CD4-positive, alpha-beta T cell treated with Interleukin-4 for 4 hours (primary cell): ENCODE data around the gene LRRFIP1.
"Not testable (repeated sequence)": the region's sequence is repeated elsewhere in the genome, so short reads cannot be mapped to it uniquely, and the experiment has no call there.

ENCODE experiments used
- DNase-seq: peaks from one replicate; pipeline ENCODE4 v3.0.0-alpha.2; 2020

The LRRFIP1 gene

DNA sequence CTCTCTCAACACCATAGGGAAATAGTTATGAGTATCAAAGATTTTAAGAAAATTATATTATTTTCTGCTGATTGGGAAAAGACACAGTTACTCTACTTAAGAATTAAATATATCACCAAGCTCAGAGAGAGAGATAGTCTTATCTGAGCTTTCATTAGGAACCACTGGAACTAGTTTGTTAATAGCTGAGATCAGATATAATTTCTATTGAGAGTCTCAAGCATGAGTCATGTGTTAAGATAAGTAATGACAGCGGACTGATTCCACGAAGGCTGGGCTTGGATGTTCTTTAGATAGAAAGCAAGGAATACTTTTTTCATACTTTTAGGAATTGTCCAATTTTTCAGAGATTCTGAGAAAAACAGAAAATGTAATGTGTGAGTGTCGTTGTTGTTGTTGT lies 126.8 kb downstream of the LRRFIP1 start:
- no peak for DNase-seq

DNA sequence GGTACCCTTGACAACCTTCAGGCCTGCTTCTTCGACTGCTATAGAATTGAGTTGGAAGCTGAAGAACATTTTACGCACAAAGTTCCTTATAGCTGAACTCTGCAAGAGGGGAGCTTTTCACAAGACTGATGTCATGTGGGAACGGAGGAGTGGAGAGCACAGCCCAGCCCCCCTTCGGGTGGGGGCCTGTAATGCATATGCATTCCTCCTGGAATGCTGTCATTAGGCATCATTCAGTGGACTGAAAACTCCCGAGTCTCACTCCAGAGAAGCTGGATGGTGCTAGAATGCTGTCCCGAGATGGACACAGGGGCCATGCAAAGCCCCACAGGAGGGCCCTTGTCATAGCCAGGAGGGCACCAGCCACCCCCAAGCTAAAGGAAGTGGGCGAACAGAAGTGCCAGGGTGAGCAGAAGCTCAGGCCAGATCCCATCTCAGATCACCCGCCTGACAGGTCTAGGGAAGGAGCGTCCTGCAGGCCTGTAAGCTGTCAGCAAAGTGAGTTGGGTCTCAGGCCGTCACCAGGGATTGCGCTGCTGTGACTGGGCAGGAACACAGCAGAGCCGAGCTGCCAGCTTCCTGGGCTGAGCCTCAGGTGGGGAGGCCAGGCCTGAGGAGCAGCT lies 127.3 kb downstream of the LRRFIP1 start:
- DNase-seq: no peak

DNA sequence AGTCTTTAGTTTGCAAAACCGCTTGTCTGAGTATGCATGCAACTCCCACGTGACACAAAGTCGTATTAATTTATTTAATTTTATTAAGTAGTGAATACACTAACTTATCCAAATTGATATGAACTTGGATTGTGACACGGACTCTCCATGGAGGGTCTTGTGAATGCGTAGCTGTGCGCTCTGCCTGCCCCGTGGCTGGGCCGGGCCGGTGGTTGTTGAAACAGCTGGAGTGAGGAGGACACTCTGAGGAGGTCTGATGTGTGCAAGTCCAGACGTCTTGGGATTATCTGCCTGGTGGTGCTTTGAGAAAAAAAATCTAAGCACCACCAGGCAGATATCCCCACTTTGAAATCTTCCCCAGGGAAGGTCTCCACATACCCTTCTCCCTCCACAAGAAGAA lies 130.2 kb downstream of the LRRFIP1 start:
- no peak for DNase-seq

DNA sequence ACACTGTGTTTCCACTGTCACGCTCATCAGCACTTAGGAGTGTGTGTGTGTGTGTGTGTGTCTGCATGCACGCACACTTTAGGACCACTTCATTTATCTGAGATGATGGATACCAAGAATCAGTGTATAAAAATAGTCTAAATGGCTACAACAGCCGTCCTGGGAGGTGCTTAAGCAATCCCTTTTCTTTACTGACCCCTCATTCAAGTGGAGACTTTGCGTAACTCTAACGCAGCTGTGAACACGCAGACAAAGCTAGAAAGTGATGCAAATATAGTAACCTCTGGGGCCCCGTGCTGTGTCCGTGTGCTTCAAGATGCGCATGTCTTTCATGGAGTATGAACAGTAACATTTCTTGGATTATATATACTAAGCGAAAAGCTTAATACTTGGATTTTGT lies 130.8 kb downstream of the LRRFIP1 start:
- DNase-seq: no peak

DNA sequence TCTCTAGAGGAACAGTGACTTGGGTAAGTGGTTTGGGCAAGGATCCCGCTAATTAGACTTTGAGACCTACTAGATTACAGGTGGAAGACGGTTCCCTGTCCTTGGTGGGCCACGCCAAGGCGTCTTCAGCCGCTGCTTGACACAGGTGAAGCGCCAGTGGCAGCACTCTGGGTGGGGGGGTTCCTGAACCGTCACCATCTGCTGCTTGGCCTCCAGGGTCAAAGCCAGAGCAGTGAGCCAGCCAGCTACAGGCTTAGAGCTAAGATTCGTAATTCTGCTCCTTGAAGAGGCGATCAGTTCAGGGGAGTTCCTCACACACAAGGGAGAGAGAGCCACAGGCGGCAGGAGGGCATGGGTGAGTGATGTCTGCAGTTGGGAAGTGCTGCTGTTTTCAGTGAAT lies 131.8 kb downstream of the LRRFIP1 start:
- DNase-seq: no peak

DNA sequence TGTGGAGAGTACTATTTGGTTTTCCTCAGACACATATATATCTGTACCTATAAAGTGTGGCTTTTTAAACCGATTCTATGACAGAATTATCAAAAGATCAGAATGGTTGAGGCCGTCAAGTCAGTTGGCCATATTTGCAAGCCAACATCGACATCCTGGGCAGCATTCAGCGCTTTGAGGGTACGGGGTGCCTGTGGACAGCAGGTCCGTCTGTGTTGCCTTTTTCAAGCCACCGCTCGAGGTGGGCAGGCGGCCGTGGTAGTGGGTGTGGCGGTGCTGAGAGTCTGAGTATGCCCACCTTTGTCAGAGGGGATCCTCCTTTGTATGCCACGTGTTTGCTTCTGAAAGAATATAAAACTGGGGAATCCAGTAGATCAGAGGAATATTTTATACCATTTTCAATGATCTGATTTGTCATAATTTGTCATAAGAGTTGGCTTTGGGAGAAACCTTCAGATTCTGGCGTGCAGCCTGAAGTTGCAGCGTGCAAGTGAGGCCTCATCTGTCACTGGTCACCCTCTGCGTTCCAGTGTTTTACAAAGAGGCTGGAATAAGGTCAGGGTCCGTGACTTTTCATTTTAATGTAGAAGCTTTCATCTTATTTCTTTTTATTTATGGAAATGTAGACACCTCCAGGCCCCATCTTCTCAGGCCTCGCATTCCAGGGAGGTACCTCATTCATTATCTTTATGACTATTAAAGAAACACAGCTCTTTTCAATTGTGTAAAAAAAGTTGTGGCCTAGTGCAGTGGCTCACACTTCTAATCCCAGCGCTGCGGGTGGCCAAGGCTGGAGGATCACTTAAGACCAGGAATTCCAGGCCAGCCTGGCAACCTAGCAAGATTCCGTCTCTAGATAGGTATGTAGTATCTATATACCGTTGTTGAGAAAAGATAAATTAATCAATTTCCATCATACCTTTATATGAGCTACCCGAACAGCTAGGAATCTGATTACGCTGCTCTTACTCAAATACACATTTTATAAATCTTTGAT lies 133.4 kb downstream of the LRRFIP1 start:
- DNase-seq: no peak

DNA sequence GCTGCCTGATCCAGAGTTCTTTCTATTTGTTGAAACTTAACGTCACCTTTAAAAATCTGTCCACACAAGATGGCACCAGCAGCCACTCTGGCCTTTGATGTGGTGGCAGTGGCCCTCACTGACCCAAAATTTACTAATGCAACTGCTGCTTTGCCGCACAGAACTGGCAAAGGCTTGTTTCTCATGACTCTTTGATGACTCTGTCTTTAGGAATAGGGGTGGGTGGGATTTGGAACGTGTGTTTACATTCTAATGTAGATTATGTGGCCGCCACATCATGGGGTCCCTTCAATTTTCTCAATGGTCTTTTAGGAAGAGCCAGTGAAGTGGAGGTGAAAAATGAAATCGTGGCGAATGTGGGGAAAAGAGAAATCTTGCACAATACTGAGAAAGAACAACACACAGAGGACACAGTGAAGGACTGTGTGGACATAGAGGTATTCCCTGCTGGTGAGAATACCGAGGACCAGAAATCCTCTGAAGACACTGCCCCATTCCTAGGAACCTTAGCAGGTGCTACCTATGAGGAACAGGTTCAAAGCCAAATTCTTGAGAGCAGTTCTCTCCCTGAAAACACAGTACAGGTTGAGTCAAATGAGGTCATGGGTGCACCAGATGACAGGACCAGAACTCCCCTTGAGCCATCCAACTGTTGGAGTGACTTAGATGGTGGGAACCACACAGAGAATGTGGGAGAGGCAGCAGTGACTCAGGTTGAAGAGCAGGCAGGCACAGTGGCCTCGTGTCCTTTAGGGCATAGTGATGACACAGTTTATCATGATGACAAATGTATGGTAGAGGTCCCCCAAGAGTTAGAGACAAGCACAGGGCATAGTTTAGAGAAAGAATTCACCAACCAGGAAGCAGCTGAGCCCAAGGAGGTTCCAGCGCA lies 135.2 kb downstream of the LRRFIP1 start:
- not testable (repeated sequence) for DNase-seq

DNA sequence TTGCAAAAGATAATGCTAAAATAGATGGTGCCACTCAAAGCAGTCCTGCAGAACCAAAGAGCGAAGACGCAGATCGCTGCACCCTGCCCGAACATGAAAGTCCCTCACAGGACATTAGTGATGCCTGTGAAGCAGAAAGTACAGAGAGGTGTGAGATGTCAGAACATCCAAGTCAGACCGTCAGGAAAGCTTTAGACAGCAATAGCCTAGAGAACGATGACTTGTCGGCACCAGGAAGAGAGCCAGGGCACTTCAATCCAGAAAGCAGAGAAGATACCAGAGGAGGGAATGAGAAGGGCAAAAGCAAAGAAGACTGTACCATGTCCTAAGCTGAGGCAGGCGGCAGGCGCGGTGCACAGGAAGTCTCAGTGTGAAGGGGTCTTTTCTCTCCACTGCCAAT lies 136.4 kb downstream of the LRRFIP1 start:
- no peak for DNase-seq

DNA sequence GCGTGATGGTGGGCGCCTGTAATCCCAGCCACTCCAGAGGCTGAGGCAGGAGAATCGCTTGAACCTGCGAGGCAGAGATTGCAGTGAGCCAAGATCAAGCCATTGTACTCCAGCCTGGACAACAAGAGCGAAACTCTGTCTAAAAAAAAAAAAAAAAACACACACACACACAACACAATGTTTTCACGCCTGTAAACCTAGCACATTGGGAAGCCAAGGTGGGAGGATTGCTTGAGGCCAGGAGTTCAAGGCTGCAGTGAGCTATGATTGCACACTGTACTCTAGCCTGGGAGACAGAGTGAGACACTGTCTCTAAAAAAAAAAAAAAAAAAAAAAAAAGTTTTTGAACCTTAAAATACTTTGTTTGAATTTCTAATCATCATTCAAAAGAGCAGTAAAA lies 137.7 kb downstream of the LRRFIP1 start:
- not testable (repeated sequence) for DNase-seq

DNA sequence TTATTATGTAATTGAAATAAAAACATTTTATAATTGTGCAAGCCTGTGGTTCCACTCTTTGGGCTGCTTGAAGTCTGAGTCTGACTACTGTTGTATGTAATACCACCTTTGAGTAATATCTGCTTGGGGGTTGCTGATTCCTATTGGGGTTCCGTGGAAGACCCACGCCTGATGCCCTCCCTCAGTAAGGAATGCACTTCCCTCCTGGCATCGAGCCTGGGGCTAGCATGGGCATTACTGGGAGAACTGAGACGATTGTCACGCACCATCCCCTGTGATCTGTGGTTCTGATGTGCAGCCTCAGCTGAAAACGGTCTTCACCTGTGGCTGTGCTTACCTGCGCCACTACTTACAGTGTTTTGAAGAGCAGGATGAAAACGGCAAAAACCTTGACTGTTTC lies 138.5 kb downstream of the LRRFIP1 start:
- no peak for DNase-seq

DNA sequence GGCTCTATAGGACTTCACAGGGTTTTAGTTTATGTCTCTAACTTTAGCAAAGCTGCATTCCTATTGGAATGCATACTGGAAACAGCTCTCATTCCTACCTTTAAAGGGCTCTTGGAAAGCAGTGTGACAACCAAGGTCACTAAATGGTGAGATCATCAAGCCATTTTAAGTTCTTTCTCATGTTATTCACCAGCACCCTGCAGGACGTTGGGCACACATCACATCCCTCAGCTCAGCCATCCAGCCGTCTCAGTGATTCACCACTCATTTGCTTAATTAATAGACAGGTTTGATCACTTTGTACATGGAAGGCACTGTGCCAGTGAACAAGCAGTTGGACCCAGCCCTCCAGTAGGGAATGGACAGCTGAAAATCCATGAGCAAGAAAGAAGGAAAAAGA lies 139.0 kb downstream of the LRRFIP1 start:
- no peak for DNase-seq

DNA sequence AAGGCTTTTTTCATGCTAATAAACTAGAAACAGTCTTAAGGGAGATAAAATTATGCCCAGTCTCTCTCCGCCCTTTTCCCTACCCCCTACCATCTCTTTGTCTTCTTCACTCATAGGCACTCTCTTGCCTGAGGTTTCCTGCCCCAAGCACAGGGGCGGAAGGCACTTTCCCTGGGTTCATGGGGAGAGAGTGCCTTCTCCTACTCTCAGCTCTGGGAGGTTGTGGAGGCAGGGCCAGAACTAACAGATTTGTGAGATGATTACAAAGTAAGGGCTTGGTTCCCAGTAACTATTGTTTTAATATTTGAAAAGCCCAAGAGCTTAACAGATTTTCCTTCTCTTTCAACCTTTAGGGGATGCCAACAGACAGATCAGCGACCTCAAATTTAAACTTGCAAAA lies 145.1 kb downstream of the LRRFIP1 start:
- DNase-seq: no peak

DNA sequence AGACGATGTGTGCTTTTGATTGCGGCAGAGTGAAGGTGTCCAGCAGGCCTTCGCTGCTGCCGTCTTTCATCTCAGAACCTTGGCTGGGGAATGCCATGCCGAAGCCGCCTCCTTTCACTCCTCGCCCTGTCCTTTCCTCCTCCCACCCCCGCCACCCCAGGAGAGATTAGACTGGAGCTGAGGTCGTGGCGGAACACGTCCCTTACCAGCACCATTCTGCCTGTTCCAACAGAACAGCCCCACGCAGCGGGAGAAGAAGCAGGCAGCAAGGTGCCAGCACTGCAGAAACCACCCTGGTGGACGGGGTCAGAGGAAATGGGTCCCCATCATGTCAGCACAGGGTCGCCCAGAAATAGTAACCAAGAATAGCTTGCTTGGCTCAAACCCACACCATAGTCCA lies 146.4 kb downstream of the LRRFIP1 start:
- no peak for DNase-seq

DNA sequence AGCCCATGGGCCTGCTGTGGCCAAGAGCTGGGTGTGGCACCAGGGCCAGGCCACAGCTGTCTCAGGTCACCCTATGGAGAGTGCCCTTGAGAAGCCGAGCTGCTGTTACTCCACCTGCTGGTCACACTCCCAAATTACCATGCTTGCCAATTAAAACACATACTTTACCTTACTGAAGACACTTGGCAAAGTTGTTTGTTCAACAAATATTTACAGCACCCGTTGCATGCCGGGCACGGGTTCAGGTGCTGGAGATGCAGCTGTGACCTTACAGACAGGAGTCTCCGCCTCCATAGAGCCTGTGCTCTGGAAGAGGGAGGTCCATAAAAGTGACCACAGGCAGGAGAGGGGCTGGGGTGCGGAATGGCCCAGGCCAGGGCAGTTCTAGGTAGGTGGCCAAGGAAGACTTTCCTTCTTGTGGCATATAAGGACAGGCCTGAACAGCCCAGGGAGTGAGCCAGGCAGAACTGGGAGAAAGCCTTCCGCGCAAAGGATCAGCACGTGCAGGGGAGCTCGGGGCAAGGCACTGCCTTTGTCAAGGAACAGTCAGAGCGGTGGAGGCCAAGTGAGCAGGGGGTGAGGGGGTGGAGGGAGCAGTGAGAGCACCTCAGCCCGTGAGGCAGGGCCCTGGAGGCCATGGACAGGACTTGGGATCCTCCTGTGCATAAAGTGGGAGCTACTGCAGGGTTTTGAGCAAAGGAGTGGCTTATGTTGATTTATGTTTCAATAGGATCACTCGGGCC lies 147.6 kb downstream of the LRRFIP1 start:
- peak; percentile 49 for DNase-seq

DNA sequence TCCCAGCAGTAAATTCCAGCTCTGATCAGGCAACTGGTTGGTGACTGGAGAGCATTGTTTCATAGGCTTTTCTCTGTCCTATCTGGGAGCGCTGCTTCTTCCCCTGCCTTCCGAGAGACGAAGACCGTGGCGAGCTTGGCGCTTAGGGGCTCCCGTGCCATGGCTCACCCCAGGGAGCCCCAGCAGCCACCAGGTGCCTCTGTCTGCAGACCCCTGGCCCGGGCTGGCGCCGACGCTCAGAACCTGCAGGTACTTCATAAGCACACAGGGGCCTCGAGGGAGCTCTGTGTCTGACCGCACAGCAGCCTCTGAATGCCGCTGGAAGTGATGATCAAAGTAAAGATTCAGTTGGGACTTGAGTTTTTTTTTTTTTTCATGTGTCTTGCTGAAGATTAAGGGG lies 152.1 kb downstream of the LRRFIP1 start:
- DNase-seq: no peak

DNA sequence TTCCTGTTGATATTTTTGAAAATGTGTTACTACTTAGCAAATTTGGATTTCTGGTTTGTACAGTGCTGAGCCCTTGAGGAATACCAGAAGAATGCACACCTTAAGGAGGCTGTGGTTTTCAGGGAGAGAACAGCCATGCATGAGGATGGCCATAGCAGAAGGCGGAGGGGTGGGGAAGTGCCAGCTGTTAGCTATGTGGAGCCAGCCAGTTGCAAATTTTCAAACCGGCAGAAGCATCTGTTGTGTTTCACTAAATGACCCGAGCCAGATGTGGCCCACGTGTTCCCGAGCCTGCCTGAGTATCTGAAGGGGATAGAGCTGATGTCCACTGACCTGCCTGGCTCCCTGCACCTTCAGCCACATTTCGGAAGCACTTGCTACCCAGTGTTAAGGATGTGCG lies 154.8 kb downstream of the LRRFIP1 start:
- no peak for DNase-seq

DNA sequence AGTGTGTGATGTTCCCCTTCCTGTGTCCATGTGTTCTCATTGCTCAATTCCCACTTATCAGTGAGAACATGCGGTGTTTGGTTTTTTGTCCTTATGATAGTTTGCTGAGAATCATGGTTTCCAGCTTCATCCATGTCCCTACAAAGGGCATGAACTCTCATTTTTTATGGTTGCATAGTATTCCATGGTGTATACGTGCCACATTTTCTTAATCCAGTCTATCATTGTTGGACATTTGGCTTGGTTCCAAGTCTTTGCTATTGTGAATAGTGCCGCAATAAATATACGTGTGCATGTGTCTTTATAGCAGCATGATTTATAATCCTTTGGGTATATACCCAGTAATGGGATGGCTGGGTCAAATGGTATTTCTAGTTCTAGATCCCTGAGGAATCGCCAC lies 156.3 kb downstream of the LRRFIP1 start:
- not testable (repeated sequence) for DNase-seq

DNA sequence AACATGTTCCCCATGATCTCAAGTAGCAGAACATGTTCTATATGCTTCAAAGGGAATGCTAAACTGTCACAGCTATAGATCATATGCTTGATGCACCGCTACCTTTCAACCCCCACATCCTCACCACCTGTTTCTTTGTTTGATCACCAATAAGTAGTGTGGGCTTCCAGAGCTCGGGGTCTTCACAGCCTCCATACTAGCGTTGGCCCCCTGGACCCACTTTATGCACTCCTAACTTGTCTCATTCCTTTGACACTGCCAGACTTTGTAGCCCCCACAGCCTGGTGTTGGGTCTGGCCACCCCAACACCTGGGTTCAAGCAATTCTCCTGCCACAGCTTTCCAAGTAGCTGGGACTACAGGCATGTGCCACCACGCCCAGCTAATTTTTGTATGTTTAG lies 159.5 kb downstream of the LRRFIP1 start:
- no peak for DNase-seq

DNA sequence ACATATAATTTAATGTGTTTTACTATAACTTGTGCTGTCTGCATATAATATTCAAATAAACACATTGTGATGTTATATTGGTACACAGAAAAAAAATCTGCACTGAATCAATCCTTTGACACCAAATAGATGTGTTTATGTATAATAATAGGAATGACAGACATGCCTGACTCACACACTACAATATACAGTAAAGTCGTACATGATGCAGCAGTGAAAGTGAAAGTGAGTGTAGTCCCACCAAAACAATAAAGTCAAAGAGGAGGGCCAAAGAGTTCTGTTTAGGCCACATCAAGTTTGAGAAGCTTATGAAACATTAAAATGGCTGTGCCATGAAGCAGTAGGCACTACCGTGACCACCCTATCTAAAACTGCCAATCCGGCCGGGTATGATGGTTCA lies 163.0 kb downstream of the LRRFIP1 start:
- no peak for DNase-seq

DNA sequence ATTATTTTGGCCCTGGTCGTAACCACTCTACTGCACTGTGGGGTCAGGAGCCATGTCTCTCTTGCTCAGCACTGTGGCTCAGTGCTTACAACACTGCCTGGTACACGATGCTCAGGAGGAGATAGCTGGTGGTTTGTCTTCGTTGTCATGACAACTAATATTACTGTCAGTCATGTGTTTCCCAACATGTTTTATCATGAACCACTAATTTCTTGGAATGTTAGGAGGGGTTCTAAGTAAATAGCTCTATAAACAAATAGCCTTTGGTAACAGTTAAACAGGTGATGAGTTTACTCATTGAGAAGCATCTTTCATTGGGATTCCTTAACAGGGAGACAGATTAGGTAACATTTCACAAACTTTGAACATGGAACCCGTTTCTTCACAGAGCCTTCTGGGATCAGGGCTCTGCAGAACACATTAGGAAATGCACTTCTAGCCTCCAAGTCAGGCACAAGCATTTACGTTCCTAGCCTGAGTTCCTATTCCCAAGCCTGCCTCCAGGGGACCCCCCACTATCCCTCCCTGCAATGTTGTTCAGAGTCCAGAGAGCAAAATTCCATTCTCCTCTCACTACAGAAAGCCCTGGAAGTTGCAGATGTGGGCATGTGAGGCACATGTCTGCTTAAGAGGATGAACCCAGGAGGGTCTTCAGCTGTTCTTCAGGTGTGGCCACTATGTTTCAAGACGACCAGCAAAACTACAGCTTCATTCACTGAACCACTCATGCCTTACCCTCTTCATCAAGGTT lies 164.8 kb downstream of the LRRFIP1 start:
- DNase-seq: no peak

DNA sequence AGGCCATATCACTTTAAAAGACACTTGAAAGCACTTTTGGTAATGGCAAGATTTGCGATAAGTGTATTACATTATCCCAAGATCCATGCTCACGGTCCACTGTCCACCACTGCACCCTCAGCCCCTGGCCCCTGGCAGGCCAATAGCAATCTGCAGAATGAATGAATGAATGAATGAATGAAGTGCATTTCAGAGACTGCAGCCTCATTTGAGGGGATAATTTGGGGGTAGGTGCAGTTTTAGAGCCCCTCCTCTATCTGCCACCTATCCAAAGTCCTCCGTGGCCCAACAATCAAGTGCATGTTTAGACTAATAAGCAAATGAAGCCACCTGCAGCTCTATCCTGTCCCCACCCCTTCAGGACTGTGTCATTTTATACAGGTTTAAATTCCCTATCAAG lies 169.9 kb downstream of the LRRFIP1 start:
- DNase-seq: no peak
